SU-DHL-6 (cell line): ENCODE results near the gene INO80E.
A peak's percentile ranks its signal among the peaks of the same experiment; 100 is the strongest.

ENCODE experiments used
- H2AFZ ChIP-seq: fragments of 200-600 bp; sonication (generic); 2 replicates; pipeline ENCODE4 v1.6.1; 2014; ENCODE audit warnings: low read depth, mild to moderate bottlenecking, moderate library complexity, mixed read lengths, antibody characterized with exemption, low read length; ENCODE audit not compliant: severe bottlenecking
- H3F3A ChIP-seq: fragments of 200-600 bp; shearing (Covaris generic); 2 replicates; pipeline ENCODE4 v1.6.0; 2016; ENCODE audit warnings: antibody characterized with exemption, mild to moderate bottlenecking; ENCODE audit not compliant: insufficient read depth
- H3K27ac ChIP-seq: fragments of 200-600 bp; sonication (generic); 2 replicates; pipeline ENCODE4 v1.5.1; 2016; ENCODE audit warnings: low read depth, mild to moderate bottlenecking, low read length, moderate library complexity, mixed read lengths
- H3K27me3 ChIP-seq: fragments of 200-600 bp; sonication (generic), shearing (Covaris generic); 2 replicates; pipeline ENCODE4 v1.6.0; 2014; ENCODE audit warnings: mild to moderate bottlenecking, low read length
- H3K36me3 ChIP-seq: fragments of 200-600 bp; sonication (generic); 2 replicates; pipeline ENCODE4 v1.6.1; 2014; ENCODE audit warnings: mild to moderate bottlenecking, low read length, mixed read lengths
- H3K4me2 ChIP-seq: fragments of 300-600, 200-600 bp; shearing (Covaris generic), sonication (generic); 2 replicates; pipeline ENCODE4 v1.6.0; 2014; ENCODE audit warnings: low read length, low read depth, mild to moderate bottlenecking; ENCODE audit not compliant: poor library complexity, severe bottlenecking
- H3K4me3 ChIP-seq: fragments of 200-600 bp; sonication (generic); 2 replicates; pipeline ENCODE4 v1.5.1; 2014; ENCODE audit warnings: antibody characterized with exemption, low read length, mild to moderate bottlenecking, mixed read lengths; ENCODE audit not compliant: insufficient read depth, poor library complexity, severe bottlenecking
- H3K79me2 ChIP-seq: fragments of 200-600 bp; sonication (generic); 2 replicates; pipeline ENCODE4 v1.6.1; 2014; ENCODE audit warnings: mild to moderate bottlenecking, low read length, moderate library complexity; ENCODE audit not compliant: insufficient read depth
- H3K9ac ChIP-seq: fragments of 200-600 bp; sonication (generic); 2 replicates; pipeline ENCODE4 v1.7.0; 2014; ENCODE audit warnings: mild to moderate bottlenecking, low read length
- H3K9me2 ChIP-seq: fragments of 200-600 bp; sonication (generic); replicated peaks from 2 replicates; pipeline ENCODE4 v1.6.1; 2014; ENCODE audit warnings: low read length; ENCODE audit not compliant: insufficient read depth
- H3K9me3 ChIP-seq: fragments of 200-600 bp; sonication (generic); 2 replicates; pipeline ENCODE4 v1.6.1; 2014; ENCODE audit warnings: low read length, mixed read lengths; ENCODE audit not compliant: insufficient read depth
- H4K20me1 ChIP-seq: fragments of 200-600 bp; sonication (generic); 2 replicates; pipeline ENCODE4 v1.6.1; 2014; ENCODE audit warnings: low read depth, mild to moderate bottlenecking, antibody characterized with exemption, low read length, moderate library complexity, mixed read lengths
- EZH2phosphoT487 ChIP-seq: fragments of 200-600 bp; sonication (generic), shearing (Covaris generic); conservative IDR thresholded peaks from 2 replicates; pipeline ENCODE4 v1.6.1; 2018; ENCODE audit warnings: mild to moderate bottlenecking, antibody characterized with exemption, low read length, moderate library complexity, mixed read lengths
- TF ChIP-seq, protein P1 (sequence below): fragments of 200-600 bp; sonication (generic); IDR thresholded peaks from one replicate; pipeline ENCODE4 v1.5.1; 2017; ENCODE audit warnings: antibody characterized with exemption, mild to moderate bottlenecking, low read length, moderate library complexity; ENCODE audit not compliant: insufficient read depth, poor library complexity, severe bottlenecking

The INO80E gene

GRCh38 chr16:30053376-30054015 lies 57.5 kb downstream of the INO80E start:
- Histone ChIP-seq H2AFZ (peak overlapping the region; percentile 89), H4K20me1 (no peaks in the 10 kb centered on the region), H3K27ac (no peak overlapping the region), H3K4me2 (peak overlapping the region; percentile 97), H3K27me3 (no peaks in the 10 kb centered on the region), H3F3A (no peaks in the 10 kb centered on the region; the same call in 1 of the 2 replicates), H3K9me3 (no peaks in the 10 kb centered on the region), H3K4me3 (peak overlapping the region; percentile 65), H3K9ac (peak overlapping the region; percentile 70), H3K36me3 (no peaks in the 10 kb centered on the region), H3K79me2 (no peaks in the 10 kb centered on the region), H3K9me2 (no peaks in the 10 kb centered on the region)
- TF ChIP-seq EZH2phosphoT487 = no peak
- TF ChIP-seq, protein P1, sequence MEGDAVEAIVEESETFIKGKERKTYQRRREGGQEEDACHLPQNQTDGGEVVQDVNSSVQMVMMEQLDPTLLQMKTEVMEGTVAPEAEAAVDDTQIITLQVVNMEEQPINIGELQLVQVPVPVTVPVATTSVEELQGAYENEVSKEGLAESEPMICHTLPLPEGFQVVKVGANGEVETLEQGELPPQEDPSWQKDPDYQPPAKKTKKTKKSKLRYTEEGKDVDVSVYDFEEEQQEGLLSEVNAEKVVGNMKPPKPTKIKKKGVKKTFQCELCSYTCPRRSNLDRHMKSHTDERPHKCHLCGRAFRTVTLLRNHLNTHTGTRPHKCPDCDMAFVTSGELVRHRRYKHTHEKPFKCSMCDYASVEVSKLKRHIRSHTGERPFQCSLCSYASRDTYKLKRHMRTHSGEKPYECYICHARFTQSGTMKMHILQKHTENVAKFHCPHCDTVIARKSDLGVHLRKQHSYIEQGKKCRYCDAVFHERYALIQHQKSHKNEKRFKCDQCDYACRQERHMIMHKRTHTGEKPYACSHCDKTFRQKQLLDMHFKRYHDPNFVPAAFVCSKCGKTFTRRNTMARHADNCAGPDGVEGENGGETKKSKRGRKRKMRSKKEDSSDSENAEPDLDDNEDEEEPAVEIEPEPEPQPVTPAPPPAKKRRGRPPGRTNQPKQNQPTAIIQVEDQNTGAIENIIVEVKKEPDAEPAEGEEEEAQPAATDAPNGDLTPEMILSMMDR = no peak

- Histone ChIP-seq H3K9me3 (no peaks in the 10 kb centered on the region), H3K36me3 (no peaks in the 10 kb centered on the region), H3K27me3 (no peaks in the 10 kb centered on the region), H3K27ac (no peak overlapping the region), H2AFZ (no peak overlapping the region), H3K4me3 (no peak overlapping the region), H3K79me2 (no peaks in the 10 kb centered on the region), H3K9ac (no peak overlapping the region), H4K20me1 (no peaks in the 10 kb centered on the region), H3K4me2 (no peak overlapping the region), H3F3A (no peaks in the 10 kb centered on the region; the same call in 1 of the 2 replicates), H3K9me2 (no peaks in the 10 kb centered on the region)
- no peak for TF ChIP-seq EZH2phosphoT487
- TF ChIP-seq, protein P1 = no peak
Measured at GRCh38 chr16:30054451-30054850, 58.4 kb downstream of the INO80E start.

DNA sequence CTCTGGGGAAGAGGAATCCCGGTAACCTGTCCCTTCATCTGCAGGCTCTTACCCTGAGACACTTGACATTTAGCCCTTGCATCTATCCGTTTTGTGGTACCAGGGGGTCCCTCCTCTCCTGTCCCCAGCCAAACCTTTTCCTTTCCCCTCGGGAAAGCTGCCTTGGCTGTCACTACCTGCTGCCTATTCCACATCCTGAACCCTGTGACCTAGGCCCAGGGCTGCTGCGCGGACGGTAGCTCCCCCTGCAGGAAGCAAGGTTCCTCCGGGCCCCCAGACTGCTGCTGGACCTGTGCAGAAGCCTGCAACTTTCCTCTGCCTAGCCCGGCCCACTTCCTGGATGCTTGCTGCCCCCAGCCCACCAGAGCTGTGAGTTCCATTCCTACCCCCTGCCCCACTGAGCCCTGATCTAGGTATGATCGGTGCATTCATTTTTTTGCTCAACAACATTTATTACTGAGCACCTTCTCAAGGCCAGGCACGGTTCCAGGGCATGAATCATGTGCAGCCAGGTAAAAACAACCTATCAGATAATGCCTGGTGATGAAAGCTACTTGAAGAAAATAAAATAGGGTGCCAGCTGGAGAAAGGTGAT lies 59.0 kb downstream of the INO80E start:
- no peak for TF ChIP-seq EZH2phosphoT487
- TF ChIP-seq, protein P1 = peak; percentile 71
- H2AFZ ChIP-seq = no peak overlapping the region
- no peaks in the 10 kb centered on the region for H3K9me2 ChIP-seq
- H3F3A ChIP-seq = no peaks in the 10 kb centered on the region; the same call in 1 of the 2 replicates
- H3K36me3 ChIP-seq = no peaks in the 10 kb centered on the region
- H3K9me3 ChIP-seq = no peaks in the 10 kb centered on the region
- H3K4me3 ChIP-seq = no peak overlapping the region
- no peak overlapping the region for H3K4me2 ChIP-seq
- no peak overlapping the region for H3K9ac ChIP-seq
- H3K27me3 ChIP-seq = no peaks in the 10 kb centered on the region
- H3K27ac ChIP-seq = no peak overlapping the region
- no peaks in the 10 kb centered on the region for H3K79me2 ChIP-seq
- no peaks in the 10 kb centered on the region for H4K20me1 ChIP-seq
